Mesendoderm (in vitro differentiated cells): Measurements from ENCODE around the gene DBX2.

ENCODE experiments used
- DNase-seq: peaks from one replicate; pipeline ENCODE4 v3.0.0; 2013
- H2AK5ac ChIP-seq: 2 replicates; pipeline ENCODE4 v1.6.1; 2013; ENCODE audit warnings: low read length, inconsistent platforms
- H2BK120ac ChIP-seq: 2 replicates; pipeline ENCODE4 v1.6.1; 2013; ENCODE audit warnings: low read depth, mild to moderate bottlenecking, low read length, moderate library complexity, mixed read lengths
- H2BK15ac ChIP-seq: replicated peaks from 2 replicates; pipeline ENCODE4 v1.6.1; 2013; ENCODE audit warnings: low read depth, mild to moderate bottlenecking, moderate library complexity
- H2BK5ac ChIP-seq: 2 replicates; pipeline ENCODE4 v1.6.1; 2013; ENCODE audit warnings: low read length, inconsistent platforms
- H3K18ac ChIP-seq: 2 replicates; pipeline ENCODE4 v1.6.1; 2013; ENCODE audit warnings: mild to moderate bottlenecking, low read length, mixed read lengths
- H3K23ac ChIP-seq: one replicate; pipeline ENCODE4 v1.6.1; 2013; ENCODE audit warnings: low read length
- H3K27ac ChIP-seq: 2 replicates; pipeline ENCODE4 v1.5.1; 2013; ENCODE audit warnings: low read depth, mild to moderate bottlenecking, inconsistent platforms, low read length, moderate library complexity
- H3K27me3 ChIP-seq: 2 replicates; pipeline ENCODE4 v1.6.1; 2013; ENCODE audit warnings: low read length, control low read depth, mild to moderate bottlenecking, inconsistent platforms; ENCODE audit not compliant: insufficient read depth, poor library complexity
- H3K36me3 ChIP-seq: 2 replicates; pipeline ENCODE4 v1.6.1; 2013; ENCODE audit warnings: low read length, inconsistent platforms; ENCODE audit not compliant: control insufficient read depth, insufficient read depth
- H3K4ac ChIP-seq: one replicate; pipeline ENCODE4 v1.6.1; 2013; ENCODE audit warnings: low read depth, mild to moderate bottlenecking, low read length, moderate library complexity
- H3K4me1 ChIP-seq: 2 replicates; pipeline ENCODE4 v1.6.1; 2013; ENCODE audit warnings: low read depth, low read length, inconsistent platforms; ENCODE audit not compliant: control insufficient read depth
- H3K4me2 ChIP-seq: 2 replicates; pipeline ENCODE4 v1.6.1; 2013; ENCODE audit warnings: low read length
- H3K4me3 ChIP-seq: 2 replicates; pipeline ENCODE4 v1.5.1; 2013; ENCODE audit warnings: mild to moderate bottlenecking, low read length
- H3K56ac ChIP-seq: one replicate; pipeline ENCODE4 v1.6.1; 2013; ENCODE audit warnings: low read length
- H3K79me1 ChIP-seq: 2 replicates; pipeline ENCODE4 v1.6.1; 2013; ENCODE audit warnings: low read length, inconsistent platforms
- H3K79me2 ChIP-seq: 2 replicates; pipeline ENCODE4 v1.6.1; 2013; ENCODE audit warnings: mild to moderate bottlenecking, low read length; ENCODE audit not compliant: control insufficient read depth, insufficient read depth
- H3K9ac ChIP-seq: 2 replicates; pipeline ENCODE4 v1.6.1; 2013; ENCODE audit warnings: low read length, inconsistent platforms
- H4K5ac ChIP-seq: one replicate; pipeline ENCODE4 v1.6.1; 2013; ENCODE audit warnings: low read length
- H4K8ac ChIP-seq: one replicate; pipeline ENCODE4 v1.6.1; 2013; ENCODE audit warnings: low read depth, mild to moderate bottlenecking, control low read depth, low read length, moderate library complexity
- WGBS: extraction: QIAGEN DNeasy Blood & Tissue Kit; methylation state at CpG from one replicate; pipeline ENCODE4 v1.1.7; 2013; ENCODE audit warnings: low lambda C conversion rate, missing lambda C conversion rate; ENCODE audit not compliant: insufficient coverage; ENCODE audit errors: extremely low coverage; 5-methylcytosine and 5-hydroxymethylcytosine counted together

DBX2 gene

DNA sequence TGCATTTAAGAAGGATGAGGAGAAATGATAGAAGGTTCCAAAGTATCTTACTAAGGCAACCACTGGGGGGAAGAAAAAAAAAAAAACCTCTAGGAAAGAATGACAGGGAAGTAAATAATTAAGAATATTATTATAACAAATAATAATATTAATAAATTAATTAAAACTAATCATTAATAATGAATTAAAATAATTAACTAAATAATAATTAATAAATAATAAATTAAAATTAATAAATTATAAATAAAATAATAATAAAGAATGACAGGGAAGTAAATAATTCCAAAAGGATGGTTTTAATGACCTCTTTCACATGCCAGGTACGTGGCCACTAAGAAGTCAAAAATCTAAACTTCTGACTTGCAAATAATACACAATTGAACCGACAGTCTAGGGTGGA lies 9.9 kb downstream of the DBX2 start:
- no peak overlapping the region for H2BK120ac ChIP-seq
- no peaks in the 10 kb centered on the region for H3K36me3 ChIP-seq
- no peak overlapping the region for H2BK5ac ChIP-seq
- no peaks in the 10 kb centered on the region for H3K27me3 ChIP-seq
- no peaks in the 10 kb centered on the region for H3K79me1 ChIP-seq
- no peak overlapping the region for H3K23ac ChIP-seq
- H3K4me3 ChIP-seq: no peak overlapping the region
- WGBS: no CpG with 5 or more reads among the region's 2 CpGs
- no peaks in the 10 kb centered on the region for H3K79me2 ChIP-seq
- H3K56ac ChIP-seq: no peak overlapping the region
- no peak overlapping the region for H3K27ac ChIP-seq
- no peak overlapping the region for H3K4me2 ChIP-seq
- no peak overlapping the region for H2BK15ac ChIP-seq
- H3K18ac ChIP-seq: no peak overlapping the region
- H2AK5ac ChIP-seq: no peak overlapping the region
- no peaks in the 10 kb centered on the region for H3K4me1 ChIP-seq
- no peak for DNase-seq
- H3K4ac ChIP-seq: no peak overlapping the region
- no peak overlapping the region for H3K9ac ChIP-seq
- no peak overlapping the region for H4K8ac ChIP-seq
- H4K5ac ChIP-seq: no peak overlapping the region

DNA sequence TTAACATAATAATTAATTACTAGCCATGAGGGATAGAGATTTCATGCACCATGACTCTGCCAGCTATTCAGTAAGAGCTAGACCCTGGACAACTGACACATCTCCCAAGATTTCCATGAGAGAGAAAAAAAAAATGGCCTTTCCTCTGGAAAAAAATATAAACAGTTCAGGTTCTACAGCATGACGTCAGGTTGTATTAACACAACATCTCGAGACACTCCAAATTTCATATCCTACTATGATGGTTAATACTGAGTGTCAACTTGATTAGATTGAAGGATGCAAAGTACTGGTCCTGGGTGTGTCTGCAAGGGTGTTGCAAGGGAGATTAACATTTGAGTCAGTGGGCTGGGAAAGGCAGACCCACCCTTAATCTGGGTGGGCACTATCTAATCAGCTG lies 11.1 kb downstream of the DBX2 start:
- H4K8ac ChIP-seq: no peak overlapping the region
- H3K4me2 ChIP-seq: no peak overlapping the region
- H3K79me1 ChIP-seq: no peaks in the 10 kb centered on the region
- H3K27ac ChIP-seq: no peak overlapping the region
- H3K56ac ChIP-seq: no peak overlapping the region
- H3K23ac ChIP-seq: no peak overlapping the region
- no peak for DNase-seq
- H2BK15ac ChIP-seq: no peak overlapping the region
- no peak overlapping the region for H3K4me3 ChIP-seq
- WGBS: no CpG with 5 or more reads among the region's 2 CpGs
- no peaks in the 10 kb centered on the region for H3K79me2 ChIP-seq
- H3K18ac ChIP-seq: no peak overlapping the region
- H2BK120ac ChIP-seq: no peak overlapping the region
- no peaks in the 10 kb centered on the region for H3K36me3 ChIP-seq
- no peaks in the 10 kb centered on the region for H3K27me3 ChIP-seq
- H3K4me1 ChIP-seq: no peaks in the 10 kb centered on the region
- no peak overlapping the region for H3K4ac ChIP-seq
- H4K5ac ChIP-seq: no peak overlapping the region
- no peak overlapping the region for H2BK5ac ChIP-seq
- no peak overlapping the region for H2AK5ac ChIP-seq
- H3K9ac ChIP-seq: no peak overlapping the region

DNA sequence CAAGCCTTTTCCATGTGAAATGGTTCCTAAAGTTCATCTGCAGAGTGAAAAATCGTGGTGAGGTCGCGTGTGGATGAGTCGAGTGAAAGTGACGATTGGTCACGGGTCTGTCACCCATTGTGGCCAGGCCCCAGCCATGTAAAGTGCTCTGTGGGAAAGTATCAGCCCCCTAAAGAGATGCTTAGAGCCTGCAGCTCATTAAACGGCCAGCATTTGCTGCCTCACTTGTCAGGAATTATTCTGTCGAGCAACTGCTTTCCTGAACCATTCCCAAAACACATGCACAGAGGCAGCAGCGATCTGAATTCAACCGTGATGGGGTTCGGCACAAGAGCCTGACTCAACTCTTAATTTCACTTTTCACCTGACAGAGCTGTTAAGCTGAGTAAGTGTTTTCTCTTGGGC lies 16.0 kb downstream of the DBX2 start:
- H3K36me3 ChIP-seq: no peaks in the 10 kb centered on the region
- H2BK120ac ChIP-seq: no peak overlapping the region
- no peak overlapping the region for H2BK15ac ChIP-seq
- no CpG with 5 or more reads among the region's 11 CpGs for WGBS
- H3K27ac ChIP-seq: no peak overlapping the region
- H3K4me3 ChIP-seq: no peak overlapping the region
- no peak overlapping the region for H2AK5ac ChIP-seq
- DNase-seq: peak; percentile 5
- H3K9ac ChIP-seq: no peak overlapping the region
- H3K18ac ChIP-seq: no peak overlapping the region
- H3K79me2 ChIP-seq: no peaks in the 10 kb centered on the region
- H3K4me2 ChIP-seq: no peak overlapping the region
- no peak overlapping the region for H4K8ac ChIP-seq
- no peak overlapping the region for H3K56ac ChIP-seq
- no peaks in the 10 kb centered on the region for H3K79me1 ChIP-seq
- no peak overlapping the region for H3K4ac ChIP-seq
- H3K4me1 ChIP-seq: no peaks in the 10 kb centered on the region
- no peak overlapping the region for H4K5ac ChIP-seq
- no peaks in the 10 kb centered on the region for H3K27me3 ChIP-seq
- H2BK5ac ChIP-seq: no peak overlapping the region
- no peak overlapping the region for H3K23ac ChIP-seq

DNA sequence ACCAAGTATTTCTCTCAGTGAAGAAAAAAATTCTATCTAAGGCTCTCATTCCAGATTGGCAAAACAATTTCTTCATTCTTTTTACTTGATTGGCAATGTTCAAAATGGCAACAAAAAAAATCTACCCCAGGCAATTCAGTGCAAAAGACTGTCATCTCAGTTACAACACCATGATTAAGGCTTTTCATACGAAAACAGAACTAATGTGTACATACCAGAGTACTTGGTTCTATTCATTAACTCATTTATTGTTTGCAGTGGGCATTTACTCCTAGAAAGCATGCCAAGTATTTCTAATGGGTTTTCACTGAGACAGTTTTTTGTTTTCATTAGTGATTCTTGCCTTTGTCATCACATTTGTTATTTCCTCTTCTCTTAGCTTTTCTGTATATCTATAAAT lies 33.0 kb downstream of the DBX2 start:
- Histone ChIP-seq H3K4me3 (no peak overlapping the region), H3K56ac (no peak overlapping the region), H2BK120ac (no peak overlapping the region), H2BK15ac (no peak overlapping the region), H3K27ac (no peak overlapping the region), H2AK5ac (no peak overlapping the region), H3K23ac (no peak overlapping the region), H3K27me3 (no peaks in the 10 kb centered on the region), H3K9ac (no peak overlapping the region), H3K4me1 (no peaks in the 10 kb centered on the region), H3K79me2 (no peaks in the 10 kb centered on the region), H3K4ac (no peak overlapping the region), H3K79me1 (no peaks in the 10 kb centered on the region), H3K4me2 (no peak overlapping the region), H4K8ac (no peak overlapping the region), H2BK5ac (no peak overlapping the region), H3K18ac (no peak overlapping the region), H3K36me3 (no peaks in the 10 kb centered on the region), H4K5ac (no peak overlapping the region)
- no CpG with 5 or more reads among the region's 1 CpG for WGBS
- no peak for DNase-seq

DNA sequence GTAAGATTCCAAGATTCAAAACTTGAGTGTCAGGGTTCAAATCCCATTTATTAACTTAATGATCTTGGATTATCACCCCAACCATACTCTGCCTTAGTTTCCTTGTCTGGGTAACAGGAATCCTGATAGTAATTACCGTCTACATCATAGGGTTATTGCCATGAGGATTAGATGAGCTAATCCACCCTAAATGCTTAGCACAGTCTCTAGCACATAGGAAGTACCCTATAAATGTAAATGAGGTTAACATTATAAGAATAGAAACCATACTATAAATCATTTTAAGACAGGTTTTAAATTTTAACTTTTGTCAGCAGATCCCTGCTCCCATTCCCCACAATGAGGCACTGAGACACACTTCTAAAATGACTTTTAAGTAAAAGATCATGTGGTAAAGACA lies 36.5 kb downstream of the DBX2 start:
- Histone ChIP-seq H3K9ac (no peak overlapping the region), H3K27me3 (no peaks in the 10 kb centered on the region), H3K79me2 (no peaks in the 10 kb centered on the region), H3K4me1 (no peaks in the 10 kb centered on the region), H3K27ac (no peak overlapping the region), H4K5ac (no peak overlapping the region), H3K56ac (no peak overlapping the region), H2AK5ac (no peak overlapping the region), H3K36me3 (no peaks in the 10 kb centered on the region), H2BK5ac (no peak overlapping the region), H3K4ac (no peak overlapping the region), H3K4me2 (no peak overlapping the region), H3K18ac (no peak overlapping the region), H2BK120ac (no peak overlapping the region), H3K23ac (no peak overlapping the region), H3K79me1 (no peaks in the 10 kb centered on the region), H2BK15ac (no peak overlapping the region), H3K4me3 (no peak overlapping the region), H4K8ac (no peak overlapping the region)
- no CpG with 5 or more reads among the region's 1 CpG for WGBS
- DNase-seq: no peak

DNA sequence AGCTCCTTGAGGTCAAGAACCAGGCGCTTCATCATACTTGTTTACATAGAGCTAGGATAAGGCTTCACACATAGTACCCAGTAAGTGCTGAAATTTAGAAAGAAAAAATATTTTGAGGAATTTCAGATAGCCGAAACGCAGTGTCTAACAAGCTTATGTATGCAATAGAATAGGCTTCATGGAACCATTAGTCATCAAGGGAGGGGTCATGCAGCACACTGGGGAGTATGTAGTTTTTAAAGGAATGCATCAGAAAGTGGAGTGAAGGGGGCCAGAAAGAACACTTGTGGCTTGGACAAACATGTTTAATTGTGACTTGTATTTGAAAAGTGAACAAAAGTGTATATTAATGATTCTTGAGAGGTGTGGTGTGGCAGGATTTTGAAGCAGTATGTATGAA lies 38.1 kb downstream of the DBX2 start:
- Histone ChIP-seq H4K5ac (no peak overlapping the region), H3K79me2 (no peaks in the 10 kb centered on the region), H2BK120ac (no peak overlapping the region), H3K4me1 (no peaks in the 10 kb centered on the region), H2BK15ac (no peak overlapping the region), H3K18ac (no peak overlapping the region), H3K4me2 (no peak overlapping the region), H3K56ac (no peak overlapping the region), H2AK5ac (no peak overlapping the region), H3K23ac (no peak overlapping the region), H4K8ac (no peak overlapping the region), H3K79me1 (no peaks in the 10 kb centered on the region), H3K27ac (no peak overlapping the region), H3K4ac (no peak overlapping the region), H3K36me3 (no peaks in the 10 kb centered on the region), H3K27me3 (no peaks in the 10 kb centered on the region), H3K9ac (no peak overlapping the region), H2BK5ac (no peak overlapping the region), H3K4me3 (no peak overlapping the region)
- no peak for DNase-seq
- no CpG with 5 or more reads among the region's 3 CpGs for WGBS
